ENCODE data around the gene TRIP12.
"Not testable (repeated sequence)": the region's sequence is repeated elsewhere in the genome, so short reads cannot be mapped to it uniquely, and the experiment has no call there.

Gene TRIP12

GRCh38 chr2:229818230-229818629 lies 103.6 kb downstream of the TRIP12 start:
- DNase-seq = no peak

- no peak for DNase-seq
Observed at GRCh38 chr2:229815858-229816257, 106.0 kb downstream of the TRIP12 start.

GRCh38 chr2:229815342-229815741 lies 106.5 kb downstream of the TRIP12 start:
- no peak for DNase-seq

- no peak for DNase-seq
Observed at GRCh38 chr2:229810786-229811185, 111.0 kb downstream of the TRIP12 start.

GRCh38 chr2:229805559-229805958 lies 116.2 kb downstream of the TRIP12 start:
- DNase-seq = no peak

GRCh38 chr2:229802785-229803184 lies 119.0 kb downstream of the TRIP12 start:
- DNase-seq = no peak

- peak; percentile 75 for DNase-seq
Observed at GRCh38 chr2:229800997-229801754, 120.6 kb downstream of the TRIP12 start.

- no peak for DNase-seq
Observed at GRCh38 chr2:229798446-229799155, 123.2 kb downstream of the TRIP12 start.

- DNase-seq = no peak
Observed at GRCh38 chr2:229795058-229795457, 126.8 kb downstream of the TRIP12 start.

GRCh38 chr2:229794636-229795035 lies 127.2 kb downstream of the TRIP12 start:
- DNase-seq = no peak

GRCh38 chr2:229786289-229786688 lies 135.5 kb downstream of the TRIP12 start:
- not testable (repeated sequence) for DNase-seq

GRCh38 chr2:229784791-229785190 lies 137.0 kb downstream of the TRIP12 start:
- DNase-seq = no peak

- no peak for DNase-seq
Observed at GRCh38 chr2:229783108-229783721, 138.6 kb downstream of the TRIP12 start.

- peak; percentile 59 for DNase-seq
Observed at GRCh38 chr2:229780856-229781773, 140.7 kb downstream of the TRIP12 start.

- DNase-seq = no peak
Observed at GRCh38 chr2:229779650-229780049, 142.2 kb downstream of the TRIP12 start.

GRCh38 chr2:229777716-229778115 lies 144.1 kb downstream of the TRIP12 start:
- no peak for DNase-seq

- DNase-seq = no peak
Observed at GRCh38 chr2:229775614-229776313, 146.0 kb downstream of the TRIP12 start.

- DNase-seq = no peak
Observed at GRCh38 chr2:229774237-229774636, 147.6 kb downstream of the TRIP12 start.

GRCh38 chr2:229768235-229768634 lies 153.6 kb downstream of the TRIP12 start:
- no peak for DNase-seq

- DNase-seq = no peak
Observed at GRCh38 chr2:229765721-229766120, 156.1 kb downstream of the TRIP12 start.

- no peak for DNase-seq
Observed at GRCh38 chr2:229761663-229762062, 160.1 kb downstream of the TRIP12 start.

- not testable (repeated sequence) for DNase-seq
Observed at GRCh38 chr2:229757462-229757861, 164.3 kb downstream of the TRIP12 start.

Measured in hematopoietic multipotent progenitor cell treated with erythropoietin and hydrocortisone succinate and interleukin-3 and kit ligand, for 8 days (in vitro differentiated cells).